Activated B cell treated with CpG ODN at 0.5 μM for 24 hours (primary cell): ENCODE measurements around the gene MAP1LC3B2. TPM values are rescaled to one million over a fixed set of nuclear protein-coding genes. Genes with fewer than 3 reads are reported as not detected.
A peak's percentile ranks its signal among the peaks of the same experiment; 100 is the strongest.
"Not testable (repeated sequence)": the region's sequence is repeated elsewhere in the genome, so short reads cannot be mapped to it uniquely, and the experiment has no call there.

Experiments used
- ATAC-seq: fragments of 200-7000 bp; cut with Tn5 transposase; one replicate; pipeline ENCODE4 v1.10.0; 2021; ENCODE audit warnings: low read depth, mild to moderate bottlenecking, moderate library complexity
- CTCF ChIA-PET: fragments of 350-600 bp; sonication (Branson Sonifier 250); formaldehyde crosslinking; loops from one replicate; lab custom pipeline; 2021; ENCODE audit warnings: antibody characterized with exemption; lab: Charles Lee
- POLR2A ChIA-PET: fragments of 350-600 bp; sonication (Branson Sonifier 250); formaldehyde crosslinking; loops from one replicate; lab custom pipeline; 2021; ENCODE audit warnings: antibody characterized with exemption; lab: Charles Lee
- DNase-seq: peaks from one replicate; pipeline ENCODE4 v3.0.0; 2022
- H3K27ac Mint-ChIP-seq: one replicate; pipeline ENCODE4 v1.8.0; 2020; ENCODE audit warnings: mixed read lengths
- H3K27me3 Mint-ChIP-seq: one replicate; pipeline ENCODE4 v1.8.0; 2021; ENCODE audit warnings: mixed read lengths
- H3K36me3 Mint-ChIP-seq: one replicate; pipeline ENCODE4 v1.8.0; 2021; ENCODE audit warnings: low read depth, mixed read lengths
- H3K4me1 Mint-ChIP-seq: one replicate; pipeline ENCODE4 v1.8.0; 2021; ENCODE audit warnings: mixed read lengths
- H3K4me3 Mint-ChIP-seq: one replicate; pipeline ENCODE4 v1.8.0; 2020; ENCODE audit warnings: mild to moderate bottlenecking, mixed read lengths
- H3K9me3 Mint-ChIP-seq: one replicate; pipeline ENCODE4 v1.8.0; 2020; ENCODE audit warnings: mixed read lengths
- intact Hi-C: fragments of 100-400 bp; cut with micrococcal nuclease; formaldehyde crosslinking; loops from one replicate; pipeline ENCODE4 v1.15.1; 2024
- total RNA-seq: library from RNA; stranded (reverse); gene quantifications from 2 replicates; pipeline ENCODE4 v1.2.3, GENCODE V29; 2022
- TF ChIP-seq, protein P1 (sequence below): fragments of 200-600 bp; IDR thresholded peaks from one replicate; pipeline ENCODE4 v1.8.0; 2022; ENCODE audit warnings: antibody characterized with exemption, mild to moderate bottlenecking

MAP1LC3B2 gene
- total RNA-seq, 1 donor from 2014 or later = 1.9 TPM

DNA sequence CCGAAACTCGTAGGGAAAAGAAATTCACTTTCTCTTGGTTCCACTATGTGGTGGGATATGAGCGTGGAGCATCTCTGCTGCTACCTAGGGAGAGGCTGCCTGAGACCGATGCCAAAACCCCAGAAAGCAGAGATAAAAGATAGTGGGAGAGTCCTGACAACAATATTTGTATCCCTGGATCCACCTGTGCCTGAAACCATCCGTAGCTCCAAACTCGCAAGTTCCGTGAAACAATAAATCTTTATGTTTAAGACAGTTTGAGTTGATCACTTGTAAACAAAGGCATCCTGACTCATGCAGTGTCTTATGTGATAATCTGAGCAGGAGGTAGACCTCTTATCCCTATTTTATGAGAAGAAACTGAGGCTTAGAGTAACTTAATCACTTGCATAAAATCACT lies 2.9 kb downstream of the MAP1LC3B2 start:
- CTCF ChIA-PET = interaction anchor here (4.2 kb wide), 1 partner anchor 38 kb away, joined by 24 read pairs; no protein-coding TSS in a partner anchor
- Mint-ChIP-seq H3K27me3 (no peaks in the 10 kb centered on the region), H3K27ac (peak overlapping the region; percentile 18), H3K4me3 (no peak overlapping the region), H3K4me1 (peaks cover 50% of the 10 kb centered on the region), H3K36me3 (peaks cover 4% of the 10 kb centered on the region), H3K9me3 (peaks cover 6% of the 10 kb centered on the region)
- POLR2A ChIA-PET = interaction anchor here (0.8 kb wide), 1 partner anchor 286 kb away, joined by 4 read pairs; no protein-coding TSS in a partner anchor
- DNase-seq (no peak), ATAC-seq (no peak)
- TF ChIP-seq, protein P1, sequence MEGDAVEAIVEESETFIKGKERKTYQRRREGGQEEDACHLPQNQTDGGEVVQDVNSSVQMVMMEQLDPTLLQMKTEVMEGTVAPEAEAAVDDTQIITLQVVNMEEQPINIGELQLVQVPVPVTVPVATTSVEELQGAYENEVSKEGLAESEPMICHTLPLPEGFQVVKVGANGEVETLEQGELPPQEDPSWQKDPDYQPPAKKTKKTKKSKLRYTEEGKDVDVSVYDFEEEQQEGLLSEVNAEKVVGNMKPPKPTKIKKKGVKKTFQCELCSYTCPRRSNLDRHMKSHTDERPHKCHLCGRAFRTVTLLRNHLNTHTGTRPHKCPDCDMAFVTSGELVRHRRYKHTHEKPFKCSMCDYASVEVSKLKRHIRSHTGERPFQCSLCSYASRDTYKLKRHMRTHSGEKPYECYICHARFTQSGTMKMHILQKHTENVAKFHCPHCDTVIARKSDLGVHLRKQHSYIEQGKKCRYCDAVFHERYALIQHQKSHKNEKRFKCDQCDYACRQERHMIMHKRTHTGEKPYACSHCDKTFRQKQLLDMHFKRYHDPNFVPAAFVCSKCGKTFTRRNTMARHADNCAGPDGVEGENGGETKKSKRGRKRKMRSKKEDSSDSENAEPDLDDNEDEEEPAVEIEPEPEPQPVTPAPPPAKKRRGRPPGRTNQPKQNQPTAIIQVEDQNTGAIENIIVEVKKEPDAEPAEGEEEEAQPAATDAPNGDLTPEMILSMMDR = no peak
- intact Hi-C loops = no loop called here

GRCh38 chr12:116563262-116563661 lies 4.1 kb downstream of the MAP1LC3B2 start:
- Mint-ChIP-seq H3K27me3 (no peaks in the 10 kb centered on the region), H3K36me3 (peaks cover 4% of the 10 kb centered on the region), H3K4me1 (peaks cover 38% of the 10 kb centered on the region), H3K9me3 (peaks cover 6% of the 10 kb centered on the region), H3K4me3 (no peak overlapping the region), H3K27ac (no peak overlapping the region)
- ATAC-seq = no peak
- CTCF ChIA-PET = no interaction called here
- no peak for DNase-seq
- intact Hi-C loops = no loop called here
- TF ChIP-seq, protein P1 = no peak
- POLR2A ChIA-PET = no interaction called here

GRCh38 chr12:116564080-116564479 lies 4.9 kb downstream of the MAP1LC3B2 start:
- Mint-ChIP-seq H3K27ac (no peak overlapping the region), H3K27me3 (no peaks in the 10 kb centered on the region), H3K4me1 (peaks cover 30% of the 10 kb centered on the region), H3K4me3 (no peak overlapping the region), H3K9me3 (peaks cover 6% of the 10 kb centered on the region), H3K36me3 (peaks cover 4% of the 10 kb centered on the region)
- no peak for ATAC-seq
- no peak for DNase-seq
- intact Hi-C loops = no loop called here
- CTCF ChIA-PET = no interaction called here
- POLR2A ChIA-PET = interaction anchor here (0.5 to 0.7 kb wide), 2 partner anchors 245 to 588 kb away, joined by 3 to 4 read pairs; no protein-coding TSS in a partner anchor
- TF ChIP-seq, protein P1 = no peak

DNA sequence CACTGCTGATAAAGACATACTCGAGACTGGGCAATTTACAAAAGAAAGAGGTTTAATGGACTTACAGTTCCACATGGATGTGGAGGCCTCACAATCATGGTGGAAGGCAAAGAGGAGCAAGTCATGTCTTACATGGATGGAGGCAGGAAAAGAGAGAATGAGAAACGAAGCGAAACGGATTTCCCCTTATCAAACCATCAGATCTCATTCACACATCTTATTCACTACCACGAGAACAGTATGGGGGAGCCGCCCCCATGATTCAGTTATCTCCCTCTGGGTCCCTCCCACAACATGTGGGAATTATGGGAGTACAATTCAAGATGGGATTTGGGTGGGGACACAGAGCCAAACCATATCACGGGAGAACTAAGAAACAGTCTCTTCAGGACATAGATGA lies 6.0 kb downstream of the MAP1LC3B2 start:
- H3K9me3 Mint-ChIP-seq, ATAC-seq, H3K27me3 Mint-ChIP-seq, DNase-seq, H3K36me3 Mint-ChIP-seq, intact Hi-C loops, POLR2A ChIA-PET, CTCF ChIA-PET, H3K27ac Mint-ChIP-seq, H3K4me3 Mint-ChIP-seq: not testable (repeated sequence)
- peaks cover 20% of the 10 kb centered on the region for H3K4me1 Mint-ChIP-seq

DNA sequence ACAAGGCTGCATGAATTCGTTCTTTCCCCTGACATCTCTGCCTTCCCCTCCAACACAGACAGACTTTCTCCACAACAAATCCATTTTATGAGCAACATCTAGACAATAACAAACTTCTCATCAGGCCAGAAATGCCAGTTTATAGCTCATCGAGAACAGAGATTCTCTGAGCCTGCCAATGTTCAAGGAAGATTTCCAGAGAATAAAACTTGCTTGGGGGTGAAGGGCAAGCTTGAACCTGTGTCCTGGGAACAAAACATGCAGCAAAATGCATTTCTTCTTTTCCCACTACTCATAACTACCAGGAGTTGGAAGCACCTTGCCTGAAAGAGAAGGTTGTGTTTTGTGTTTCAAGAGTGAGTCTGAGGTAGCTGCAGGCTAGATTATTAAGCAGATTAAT lies 6.8 kb downstream of the MAP1LC3B2 start:
- Mint-ChIP-seq H3K4me3 (no peak overlapping the region), H3K27me3 (no peaks in the 10 kb centered on the region), H3K27ac (no peak overlapping the region), H3K4me1 (peaks cover 12% of the 10 kb centered on the region), H3K9me3 (peaks cover 9% of the 10 kb centered on the region), H3K36me3 (peaks cover 4% of the 10 kb centered on the region)
- TF ChIP-seq, protein P1 = no peak
- POLR2A ChIA-PET = no interaction called here
- intact Hi-C loops = no loop called here
- ATAC-seq (no peak), DNase-seq (no peak)
- CTCF ChIA-PET = no interaction called here

DNA sequence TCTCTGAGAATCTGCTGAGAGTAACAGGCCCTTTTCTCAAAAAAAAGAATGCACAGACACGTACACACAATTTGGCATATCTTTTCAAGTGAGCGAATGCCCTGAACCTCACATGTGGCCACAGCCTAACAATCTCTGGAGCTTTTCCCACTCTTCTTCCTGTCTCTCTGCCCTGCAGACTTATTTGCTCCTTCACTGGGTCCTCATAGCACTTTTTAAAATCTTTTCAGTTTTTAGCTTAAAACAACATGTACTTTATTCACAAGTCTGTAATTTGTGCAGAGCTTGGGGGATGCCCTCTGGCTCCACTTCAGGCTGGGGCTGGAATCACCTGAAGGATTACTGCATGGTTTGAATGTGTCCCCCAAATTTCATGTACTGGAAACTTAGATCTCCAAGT lies 9.0 kb downstream of the MAP1LC3B2 start:
- ATAC-seq (no peak), DNase-seq (no peak)
- Mint-ChIP-seq H3K27me3 (no peaks in the 10 kb centered on the region), H3K4me1 (peaks cover 3% of the 10 kb centered on the region), H3K36me3 (peaks cover 4% of the 10 kb centered on the region), H3K4me3 (no peak overlapping the region), H3K27ac (no peak overlapping the region), H3K9me3 (peaks cover 7% of the 10 kb centered on the region)
- TF ChIP-seq, protein P1 = no peak
- intact Hi-C loops = no loop called here
- POLR2A ChIA-PET = interaction anchor here (1.5 kb wide), 1 partner anchor 9 kb away, joined by 8 read pairs; the partner anchor contains the start of gene MAP1LC3B2
- CTCF ChIA-PET = no interaction called here
